ENCODE results near the gene DNAAF2.

GRCh38 chr14:49673586-49673985 lies 38.5 kb upstream of the DNAAF2 start:
- TF ChIP-seq CTCF (IDR thresholded peaks at IDR 0.05; ENCODE audit: low read depth, low read length): no peak
- no peak for TF ChIP-seq POLR2A (IDR thresholded peaks at IDR 0.05; ENCODE audit: extremely low read depth, insufficient read length)
- TF ChIP-seq MYC (IDR thresholded peaks at IDR 0.05; ENCODE audit: low read depth, low read length): no peak
- no peak for TF ChIP-seq MAX (IDR thresholded peaks at IDR 0.05; ENCODE audit: low read depth, low read length)
